IPS-18a (cell line): ENCODE results near the gene ZC3H18.

ENCODE experiments used
- H3K27ac ChIP-seq: one replicate; pipeline ENCODE4 v1.5.1; 2013; ENCODE audit warnings: low read length
- H3K27me3 ChIP-seq: one replicate; pipeline ENCODE4 v1.6.1; 2013; ENCODE audit warnings: mild to moderate bottlenecking, low read length; ENCODE audit not compliant: control insufficient read depth, insufficient read depth
- H3K36me3 ChIP-seq: one replicate; pipeline ENCODE4 v1.6.1; 2013; ENCODE audit warnings: low read depth, low read length; ENCODE audit not compliant: control insufficient read depth
- H3K4me1 ChIP-seq: one replicate; pipeline ENCODE4 v1.6.1; 2013; ENCODE audit warnings: low read depth, low read length; ENCODE audit not compliant: control insufficient read depth
- H3K4me3 ChIP-seq: one replicate; pipeline ENCODE4 v1.5.1; 2013; ENCODE audit warnings: low read length
- H3K9ac ChIP-seq: one replicate; pipeline ENCODE4 v1.6.1; 2013; ENCODE audit warnings: mild to moderate bottlenecking, low read length, moderate library complexity
- H3K9me3 ChIP-seq: one replicate; pipeline ENCODE4 v1.6.1; 2013; ENCODE audit warnings: low read depth, low read length; ENCODE audit not compliant: control insufficient read depth

ZC3H18 gene

GRCh38 chr16:88534638-88535190, 35.5 kb upstream of the ZC3H18 start:
- Histone ChIP-seq H3K27me3 (peaks cover 28% of the 10 kb centered on the region), H3K4me3 (peak overlapping the region; percentile 45), H3K4me1 (no peaks in the 10 kb centered on the region), H3K36me3 (no peaks in the 10 kb centered on the region), H3K9me3 (no peaks in the 10 kb centered on the region), H3K27ac (no peak overlapping the region), H3K9ac (no peak overlapping the region)

DNA sequence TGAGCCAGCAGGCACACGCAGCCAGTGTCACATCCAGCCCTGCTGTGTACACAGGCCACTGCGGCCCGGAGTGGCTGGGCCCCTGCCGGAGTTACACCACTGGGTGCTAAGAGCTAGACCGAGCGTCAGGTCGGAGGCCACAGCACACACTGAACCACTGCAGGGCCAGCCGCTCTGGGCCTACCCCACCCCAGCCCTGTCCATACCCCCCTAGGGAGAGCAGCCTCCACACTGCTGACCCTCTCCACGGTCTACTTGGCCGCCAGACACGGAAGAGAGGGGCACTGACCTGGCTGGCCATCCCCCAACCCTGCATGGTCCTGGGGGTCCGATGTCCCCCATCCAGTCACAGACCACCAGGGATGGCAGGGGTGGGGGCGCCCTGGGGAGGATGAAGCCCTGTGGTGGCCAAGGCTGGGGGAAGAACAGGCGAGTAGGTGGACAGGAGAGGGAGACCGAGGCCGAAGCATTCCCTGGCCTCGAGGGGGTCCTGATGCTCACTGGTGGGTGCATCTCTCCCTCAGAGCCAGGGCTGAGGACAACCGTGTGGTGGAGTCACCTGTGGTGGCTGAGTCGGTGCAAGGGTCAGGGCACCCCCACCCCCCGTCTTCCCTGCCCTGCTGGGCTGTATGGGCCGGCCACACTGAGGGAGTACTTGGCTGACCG, 34.9 kb upstream of the ZC3H18 start:
- Histone ChIP-seq H3K4me1 (no peaks in the 10 kb centered on the region), H3K4me3 (peak overlapping the region; percentile 45), H3K9me3 (no peaks in the 10 kb centered on the region), H3K27ac (no peak overlapping the region), H3K27me3 (peaks cover 34% of the 10 kb centered on the region), H3K36me3 (no peaks in the 10 kb centered on the region), H3K9ac (no peak overlapping the region)

GRCh38 chr16:88535857-88536222, 34.4 kb upstream of the ZC3H18 start:
- Histone ChIP-seq H3K27me3 (peaks cover 36% of the 10 kb centered on the region), H3K4me1 (no peaks in the 10 kb centered on the region), H3K9me3 (no peaks in the 10 kb centered on the region), H3K27ac (no peak overlapping the region), H3K36me3 (no peaks in the 10 kb centered on the region), H3K4me3 (no peak overlapping the region), H3K9ac (no peak overlapping the region)

DNA sequence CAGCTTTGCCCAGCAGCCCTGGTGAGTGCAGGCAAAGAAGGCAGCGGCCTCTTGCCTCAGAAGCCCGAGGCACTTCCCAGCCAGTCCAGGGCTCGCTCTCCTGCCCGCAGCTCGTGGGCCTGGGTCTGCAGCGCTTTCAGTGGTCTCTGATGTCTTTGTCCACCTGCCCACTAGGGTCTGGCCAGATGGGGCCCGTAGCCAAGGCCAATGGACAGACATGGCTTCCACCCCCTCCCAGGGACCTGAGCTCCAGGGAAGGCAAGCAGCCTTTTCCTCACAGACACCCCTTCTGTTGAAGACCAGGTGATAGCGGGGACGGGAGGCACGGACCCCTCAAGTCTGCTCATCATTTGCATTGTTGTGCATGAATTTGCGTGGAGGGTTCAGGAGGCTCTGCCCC, 33.7 kb upstream of the ZC3H18 start:
- Histone ChIP-seq H3K4me1 (no peaks in the 10 kb centered on the region), H3K9ac (no peak overlapping the region), H3K9me3 (no peaks in the 10 kb centered on the region), H3K36me3 (no peaks in the 10 kb centered on the region), H3K27me3 (peaks cover 36% of the 10 kb centered on the region), H3K27ac (no peak overlapping the region), H3K4me3 (no peak overlapping the region)

DNA sequence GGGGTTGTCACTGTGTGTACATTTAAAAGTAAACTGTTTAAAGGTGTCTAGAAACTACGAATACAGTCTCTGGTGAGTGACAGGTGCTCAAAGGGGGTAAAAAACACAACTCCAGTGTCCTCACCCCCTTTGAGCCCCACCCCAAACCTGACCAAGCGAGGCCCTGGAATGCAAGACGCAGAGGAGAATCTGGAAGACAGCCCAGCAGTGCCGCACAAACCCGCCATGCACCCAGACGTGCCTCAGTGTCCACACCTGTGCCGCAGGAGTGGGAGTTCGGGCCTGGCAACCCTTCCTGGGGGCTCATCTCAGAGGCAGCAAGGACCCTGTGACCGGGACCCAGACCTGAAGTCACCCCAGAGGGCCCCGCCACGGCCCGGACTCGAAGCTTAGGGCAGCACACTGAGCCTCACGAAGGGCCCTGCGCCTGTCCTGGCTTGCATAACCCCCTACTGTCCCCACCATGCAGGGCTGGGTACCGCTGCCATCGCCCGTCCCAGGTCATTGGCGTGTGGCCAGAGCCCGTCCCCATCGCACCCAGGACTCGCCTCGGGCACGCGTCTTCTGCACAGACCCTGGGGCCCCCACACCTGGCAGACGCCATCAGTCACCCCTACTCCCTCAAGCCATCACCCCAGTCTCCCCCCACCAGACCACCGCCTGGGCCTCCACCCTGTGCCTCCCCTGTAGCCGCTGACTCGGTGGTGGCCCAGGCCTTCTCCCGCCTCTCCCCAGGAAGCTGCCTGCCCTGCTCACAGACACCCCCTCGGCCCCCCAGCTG, 33.0 kb upstream of the ZC3H18 start:
- Histone ChIP-seq H3K4me1 (no peaks in the 10 kb centered on the region), H3K9ac (no peak overlapping the region), H3K4me3 (no peak overlapping the region), H3K36me3 (no peaks in the 10 kb centered on the region), H3K27me3 (peaks cover 36% of the 10 kb centered on the region), H3K27ac (no peak overlapping the region), H3K9me3 (no peaks in the 10 kb centered on the region)

GRCh38 chr16:88537859-88538258, 32.3 kb upstream of the ZC3H18 start:
- Histone ChIP-seq H3K4me3 (no peak overlapping the region), H3K36me3 (no peaks in the 10 kb centered on the region), H3K27ac (no peak overlapping the region), H3K27me3 (peaks cover 36% of the 10 kb centered on the region), H3K4me1 (no peaks in the 10 kb centered on the region), H3K9ac (no peak overlapping the region), H3K9me3 (no peaks in the 10 kb centered on the region)

DNA sequence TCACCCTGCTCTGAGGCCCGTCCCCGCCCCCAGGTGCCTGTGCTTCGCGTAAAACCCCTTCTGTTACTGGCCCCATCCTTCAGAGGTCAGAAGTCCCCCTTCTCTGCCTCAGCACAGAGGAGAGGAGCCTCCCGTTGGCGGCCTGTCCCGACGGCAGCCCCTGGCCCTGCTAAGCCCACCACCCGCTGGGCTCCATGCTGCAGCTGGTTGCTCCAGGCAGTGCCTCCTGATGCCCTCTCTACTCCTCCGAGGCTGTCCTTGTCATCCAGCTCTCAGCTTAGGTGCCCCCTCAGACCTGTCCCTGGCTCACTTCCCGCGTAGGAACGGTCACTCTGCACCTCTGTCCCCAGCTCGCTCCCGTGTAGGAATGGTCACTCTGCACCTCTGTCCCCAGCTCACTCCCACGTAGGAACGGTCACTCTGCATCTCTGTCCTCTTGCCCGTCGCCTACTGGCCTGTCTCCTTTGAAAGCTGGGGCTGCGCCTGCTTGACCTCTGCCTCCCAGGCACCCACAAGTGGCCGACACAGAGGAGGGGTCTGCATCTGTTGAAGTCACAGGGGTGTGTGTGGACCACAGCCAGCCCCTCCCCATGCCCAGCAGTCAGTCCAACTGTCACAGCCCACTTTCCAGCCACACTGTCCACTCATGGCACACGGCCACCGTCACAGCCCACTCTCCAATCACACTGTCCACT, 31.7 kb upstream of the ZC3H18 start:
- peaks cover 36% of the 10 kb centered on the region for H3K27me3 ChIP-seq
- H3K4me1 ChIP-seq = no peaks in the 10 kb centered on the region
- H3K36me3 ChIP-seq = no peaks in the 10 kb centered on the region
- H3K4me3 ChIP-seq = no peak overlapping the region
- H3K9me3 ChIP-seq = peaks cover 4% of the 10 kb centered on the region
- H3K27ac ChIP-seq = no peak overlapping the region
- H3K9ac ChIP-seq = no peak overlapping the region

GRCh38 chr16:88539261-88539651, 30.9 kb upstream of the ZC3H18 start:
- H3K27ac ChIP-seq = no peak overlapping the region
- H3K27me3 ChIP-seq = peaks cover 36% of the 10 kb centered on the region
- H3K4me1 ChIP-seq = no peaks in the 10 kb centered on the region
- H3K9me3 ChIP-seq = peaks cover 6% of the 10 kb centered on the region
- no peak overlapping the region for H3K9ac ChIP-seq
- no peak overlapping the region for H3K4me3 ChIP-seq
- no peaks in the 10 kb centered on the region for H3K36me3 ChIP-seq

GRCh38 chr16:88539652-88540345, 30.4 kb upstream of the ZC3H18 start:
- H3K4me1 ChIP-seq = no peaks in the 10 kb centered on the region
- H3K27me3 ChIP-seq = peaks cover 37% of the 10 kb centered on the region
- H3K36me3 ChIP-seq = no peaks in the 10 kb centered on the region
- H3K27ac ChIP-seq = no peak overlapping the region
- H3K9me3 ChIP-seq = peaks cover 6% of the 10 kb centered on the region
- no peak overlapping the region for H3K4me3 ChIP-seq
- no peak overlapping the region for H3K9ac ChIP-seq

GRCh38 chr16:88540346-88540977, 29.7 kb upstream of the ZC3H18 start:
- H3K9me3 ChIP-seq = peaks cover 6% of the 10 kb centered on the region
- H3K27me3 ChIP-seq = peaks cover 43% of the 10 kb centered on the region
- no peaks in the 10 kb centered on the region for H3K36me3 ChIP-seq
- no peak overlapping the region for H3K27ac ChIP-seq
- no peak overlapping the region for H3K9ac ChIP-seq
- no peaks in the 10 kb centered on the region for H3K4me1 ChIP-seq
- H3K4me3 ChIP-seq = no peak overlapping the region
